Osteocyte (in vitro differentiated cells): ENCODE data around the gene DNAH11. TPM values are rescaled to one million over a fixed set of nuclear protein-coding genes. Genes with fewer than 3 reads are reported as not detected.

Experiments used
- DNase-seq: peaks from one replicate; pipeline ENCODE4 v3.0.0; 2021; ENCODE audit warnings: mixed read lengths; ENCODE audit not compliant: unreplicated experiment; ENCODE audit errors: extremely low spot score
- H3K27ac Mint-ChIP-seq: one replicate; pipeline ENCODE4 v1.8.0; 2021; ENCODE audit warnings: mild to moderate bottlenecking, mixed read lengths; ENCODE audit not compliant: unreplicated experiment
- H3K27me3 Mint-ChIP-seq: one replicate; pipeline ENCODE4 v1.8.0; 2021; ENCODE audit warnings: mixed read lengths; ENCODE audit not compliant: unreplicated experiment
- H3K36me3 Mint-ChIP-seq: one replicate; pipeline ENCODE4 v1.8.0; 2021; ENCODE audit warnings: mixed read lengths; ENCODE audit not compliant: unreplicated experiment
- H3K4me1 Mint-ChIP-seq: one replicate; pipeline ENCODE4 v1.8.0; 2021; ENCODE audit warnings: mixed read lengths; ENCODE audit not compliant: unreplicated experiment
- H3K4me3 Mint-ChIP-seq: one replicate; pipeline ENCODE4 v1.8.0; 2021; ENCODE audit warnings: mild to moderate bottlenecking, moderate library complexity, mixed read lengths; ENCODE audit not compliant: unreplicated experiment
- H3K9me3 Mint-ChIP-seq: one replicate; pipeline ENCODE4 v1.8.0; 2021; ENCODE audit warnings: mixed read lengths; ENCODE audit not compliant: unreplicated experiment
- CTCF ChIP-seq: fragments of 200-600 bp; sonication (generic); IDR thresholded peaks from 2 replicates; pipeline ENCODE4 v1.5.0; 2021; ENCODE audit warnings: antibody characterized with exemption, mild to moderate bottlenecking, moderate library complexity
- total RNA-seq: library from RNA; stranded (reverse); gene quantifications from 2 replicates; pipeline ENCODE4 v1.2.1, GENCODE V29; 2021

The DNAH11 gene
- total RNA-seq, 1 donor from 2014 or later: not detected

- H3K36me3 Mint-ChIP-seq: no peaks in the 10 kb centered on the region
- TF ChIP-seq CTCF: no peak
- H3K4me3 Mint-ChIP-seq: peak overlapping the region; percentile 84
- peaks cover 2% of the 10 kb centered on the region for H3K27me3 Mint-ChIP-seq
- H3K9me3 Mint-ChIP-seq: no peaks in the 10 kb centered on the region
- peaks cover 32% of the 10 kb centered on the region for H3K4me1 Mint-ChIP-seq
- H3K27ac Mint-ChIP-seq: no peak overlapping the region
- DNase-seq: no peak
Observed at GRCh38 chr7:21946222-21946709, 403.4 kb downstream of the DNAH11 start.

GRCh38 chr7:21947056-21947455 is 404.2 kb downstream of the DNAH11 start:
- H3K27me3 Mint-ChIP-seq: peaks cover 2% of the 10 kb centered on the region
- no peak for TF ChIP-seq CTCF
- H3K4me1 Mint-ChIP-seq: peaks cover 29% of the 10 kb centered on the region
- H3K9me3 Mint-ChIP-seq: no peaks in the 10 kb centered on the region
- H3K27ac Mint-ChIP-seq: no peak overlapping the region
- no peak overlapping the region for H3K4me3 Mint-ChIP-seq
- no peak for DNase-seq
- H3K36me3 Mint-ChIP-seq: no peaks in the 10 kb centered on the region

GRCh38 chr7:21947946-21948345 is 405.1 kb downstream of the DNAH11 start:
- H3K4me3 Mint-ChIP-seq: no peak overlapping the region
- no peaks in the 10 kb centered on the region for H3K36me3 Mint-ChIP-seq
- H3K27ac Mint-ChIP-seq: no peak overlapping the region
- TF ChIP-seq CTCF: no peak
- H3K27me3 Mint-ChIP-seq: peaks cover 2% of the 10 kb centered on the region
- no peaks in the 10 kb centered on the region for H3K9me3 Mint-ChIP-seq
- peaks cover 22% of the 10 kb centered on the region for H3K4me1 Mint-ChIP-seq
- DNase-seq: no peak

- peaks cover 18% of the 10 kb centered on the region for H3K4me1 Mint-ChIP-seq
- no peak overlapping the region for H3K27ac Mint-ChIP-seq
- no peak for DNase-seq
- no peak overlapping the region for H3K4me3 Mint-ChIP-seq
- no peaks in the 10 kb centered on the region for H3K9me3 Mint-ChIP-seq
- no peak for TF ChIP-seq CTCF
- H3K27me3 Mint-ChIP-seq: peaks cover 2% of the 10 kb centered on the region
- no peaks in the 10 kb centered on the region for H3K36me3 Mint-ChIP-seq
Observed at GRCh38 chr7:21948364-21948763, 405.5 kb downstream of the DNAH11 start.

GRCh38 chr7:21948887-21949540 is 406.2 kb downstream of the DNAH11 start:
- H3K4me1 Mint-ChIP-seq: peaks cover 11% of the 10 kb centered on the region
- TF ChIP-seq CTCF: no peak
- H3K9me3 Mint-ChIP-seq: no peaks in the 10 kb centered on the region
- H3K4me3 Mint-ChIP-seq: no peak overlapping the region
- H3K27me3 Mint-ChIP-seq: peaks cover 2% of the 10 kb centered on the region
- H3K27ac Mint-ChIP-seq: no peak overlapping the region
- H3K36me3 Mint-ChIP-seq: no peaks in the 10 kb centered on the region
- no peak for DNase-seq

Other genes starting within 250 kb of the DNAH11 start
- gene SP4, start 115.0 kb upstream of the DNAH11 start, total RNA-seq: 6.4 and 9.6 TPM in 2 replicates